K562 (cell line): Measurements from ENCODE around the gene MTMR3. TPM values are rescaled to one million over a fixed set of nuclear protein-coding genes. Genes with fewer than 3 reads are reported as not detected.

ENCODE experiments used
- ARID1B ChIP-seq: fragments of 450-650 bp; IDR thresholded peaks from 2 replicates; pipeline ENCODE4 v1.6.1; 2016; ENCODE audit warnings: antibody characterized with exemption, mild to moderate bottlenecking, inconsistent platforms
- BDP1 ChIP-seq: IDR thresholded peaks from 3 replicates; pipeline ENCODE4 v1.6.1; 2011; ENCODE audit not compliant: insufficient read length, insufficient read depth
- CCNT2 ChIP-seq: IDR thresholded peaks from 2 replicates; pipeline ENCODE4 v1.6.1; 2011; ENCODE audit warnings: borderline replicate concordance, low read depth, mild to moderate bottlenecking, moderate library complexity, mixed read lengths, low read length; ENCODE audit not compliant: insufficient read length; ENCODE audit errors: extremely low read depth
- DIDO1 ChIP-seq: fragments of 450-650 bp; IDR thresholded peaks from 2 replicates; pipeline ENCODE4 v1.6.1; 2016; ENCODE audit warnings: low read depth, missing biosample characterization, missing genetic modification characterization
- FOSL1 ChIP-seq: fragments of 200-800 bp; sonication (Bioruptor generic); conservative IDR thresholded peaks from 2 replicates; pipeline ENCODE4 v1.6.1; 2016; ENCODE audit warnings: missing genetic modification characterization, missing compliant biosample characterization
- HDAC3 ChIP-seq: fragments of 450-650 bp; IDR thresholded peaks from 2 replicates; pipeline ENCODE4 v1.6.1; 2018; ENCODE audit warnings: borderline replicate concordance, mild to moderate bottlenecking, moderate library complexity; ENCODE audit not compliant: partially characterized antibody
- KAT7 ChIP-seq: sonication (generic); formaldehyde crosslinking; IDR thresholded peaks from 2 replicates; pipeline ENCODE4 v1.8.0; 2022; ENCODE audit warnings: missing genetic modification reagents, mild to moderate bottlenecking, borderline replicate concordance
- MTF1 ChIP-seq: fragments of 250-450 bp; sonication (Bioruptor Pico); IDR thresholded peaks from 2 replicates; pipeline ENCODE4 v1.9.0; 2021; ENCODE audit warnings: moderate library complexity, mild to moderate bottlenecking, inconsistent platforms, borderline replicate concordance
- ZBED1 ChIP-seq: IDR thresholded peaks from 2 replicates; pipeline ENCODE4 v1.6.1; 2014
- ZNF407 ChIP-seq: fragments of 450-650 bp; IDR thresholded peaks from 2 replicates; pipeline ENCODE4 v1.6.1; 2016; ENCODE audit warnings: low read depth
- polyA plus RNA-seq, 8 experiments: library from polyadenylated mRNA; depleted of rRNA in 4 of 8; stranded (reverse) in 5 of 8; unstranded in 3 of 8; fragments of >200 nt; fragmentation: Nextera tagmentation in 2 of 8; fragmentation: Illumina TruSeq in 1 of 8; extraction: Ambion mirVana in 2 of 8; extraction: Trizol in 1 of 8; gene quantifications; 2 replicates each; pipeline versions ENCODE4 v1.2.1 to v1.2.3, GENCODE V29; 2011 to 2014; ENCODE audit warnings: inconsistent platforms in 1 of 8, missing spikeins in 1 of 8
- total RNA-seq, 7 experiments: library from RNA; depleted of rRNA in 6 of 7; stranded (reverse); fragments of >200 nt in 6 of 7; fragmentation: Illumina TruSeq in 2 of 7; extraction: Trizol in 2 of 7; gene quantifications; 2 replicates each; pipeline versions ENCODE4 v1.2.1 to v1.2.3, GENCODE V29; 2011 to 2021; ENCODE audit warnings: low replicate concordance in 1 of 7
- TF ChIP-seq, protein P1 (sequence below): sonication (generic); formaldehyde crosslinking; IDR thresholded peaks from 2 replicates; pipeline ENCODE4 v1.8.1; 2023; ENCODE audit warnings: mild to moderate bottlenecking, missing genetic modification reagents
- TF ChIP-seq, protein P2 (sequence below): fragments of 250-450 bp; sonication (Bioruptor Pico); IDR thresholded peaks from 2 replicates; pipeline ENCODE4 v1.8.0; 2021; ENCODE audit warnings: borderline replicate concordance, mild to moderate bottlenecking, moderate library complexity; ENCODE audit not compliant: poor library complexity, severe bottlenecking
- TF ChIP-seq, protein P3 (sequence below): fragments of 250-450 bp; sonication (Bioruptor Pico); IDR thresholded peaks from 2 replicates; pipeline ENCODE4 v1.8.0; 2022; ENCODE audit warnings: inconsistent platforms
- TF ChIP-seq, protein P4 (sequence below): fragments of 450-650 bp; IDR thresholded peaks from 2 replicates; pipeline ENCODE4 v1.7.0; 2016; ENCODE audit warnings: borderline replicate concordance

The MTMR3 gene
- total and polyA plus RNA-seq, 9 of the 15 experiments (the other 6 are each of a cell fraction or from before 2014, with no cell fraction given) = 1.6 to 13.7 (median 7.9) TPM

DNA sequence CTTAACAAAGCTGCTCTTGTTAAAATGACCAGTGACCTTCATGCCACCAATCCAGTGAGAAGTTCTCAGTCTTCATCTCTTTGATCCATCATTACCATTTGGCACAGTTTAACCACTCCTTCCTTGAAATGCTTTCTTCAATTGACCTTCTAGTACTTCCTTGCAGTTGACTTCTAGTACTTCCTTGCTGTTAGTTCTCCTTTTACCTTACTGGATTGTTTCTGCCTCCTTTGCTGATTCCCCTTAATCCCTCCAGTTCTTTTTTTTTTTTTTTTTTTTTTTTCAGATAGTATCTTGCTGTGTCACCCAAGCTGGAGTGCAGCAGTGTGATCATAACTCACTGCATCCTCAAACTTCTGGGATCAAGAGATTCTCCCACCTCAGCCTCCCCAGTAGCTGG, 131.3 kb downstream of the MTMR3 start (continued):
- TF ChIP-seq ZNF407 (no peak), FOSL1 (tag) (0 out of 2 replicates have a peak, but pooled peaks have one; percentile 21), ZBED1 (no peak), KAT7 (CRISPR knock-in tag) (no peak), MTF1 (CRISPR knock-in tag) (no peak), CCNT2 (no peak), ARID1B (peak; percentile 61), DIDO1 (no peak), BDP1 (no peak), HDAC3 (no peak)
- TF ChIP-seq, protein P1, sequence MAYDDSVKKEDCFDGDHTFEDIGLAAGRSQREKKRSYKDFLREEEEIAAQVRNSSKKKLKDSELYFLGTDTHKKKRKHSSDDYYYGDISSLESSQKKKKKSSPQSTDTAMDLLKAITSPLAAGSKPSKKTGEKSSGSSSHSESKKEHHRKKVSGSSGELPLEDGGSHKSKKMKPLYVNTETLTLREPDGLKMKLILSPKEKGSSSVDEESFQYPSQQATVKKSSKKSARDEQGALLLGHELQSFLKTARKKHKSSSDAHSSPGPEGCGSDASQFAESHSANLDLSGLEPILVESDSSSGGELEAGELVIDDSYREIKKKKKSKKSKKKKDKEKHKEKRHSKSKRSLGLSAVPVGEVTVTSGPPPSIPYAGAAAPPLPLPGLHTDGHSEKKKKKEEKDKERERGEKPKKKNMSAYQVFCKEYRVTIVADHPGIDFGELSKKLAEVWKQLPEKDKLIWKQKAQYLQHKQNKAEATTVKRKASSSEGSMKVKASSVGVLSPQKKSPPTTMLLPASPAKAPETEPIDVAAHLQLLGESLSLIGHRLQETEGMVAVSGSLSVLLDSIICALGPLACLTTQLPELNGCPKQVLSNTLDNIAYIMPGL (CRISPR knock-in tag) = no peak
- TF ChIP-seq, protein P2, sequence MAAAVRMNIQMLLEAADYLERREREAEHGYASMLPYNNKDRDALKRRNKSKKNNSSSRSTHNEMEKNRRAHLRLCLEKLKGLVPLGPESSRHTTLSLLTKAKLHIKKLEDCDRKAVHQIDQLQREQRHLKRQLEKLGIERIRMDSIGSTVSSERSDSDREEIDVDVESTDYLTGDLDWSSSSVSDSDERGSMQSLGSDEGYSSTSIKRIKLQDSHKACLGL (CRISPR knock-in tag) = no peak
- TF ChIP-seq, protein P3, sequence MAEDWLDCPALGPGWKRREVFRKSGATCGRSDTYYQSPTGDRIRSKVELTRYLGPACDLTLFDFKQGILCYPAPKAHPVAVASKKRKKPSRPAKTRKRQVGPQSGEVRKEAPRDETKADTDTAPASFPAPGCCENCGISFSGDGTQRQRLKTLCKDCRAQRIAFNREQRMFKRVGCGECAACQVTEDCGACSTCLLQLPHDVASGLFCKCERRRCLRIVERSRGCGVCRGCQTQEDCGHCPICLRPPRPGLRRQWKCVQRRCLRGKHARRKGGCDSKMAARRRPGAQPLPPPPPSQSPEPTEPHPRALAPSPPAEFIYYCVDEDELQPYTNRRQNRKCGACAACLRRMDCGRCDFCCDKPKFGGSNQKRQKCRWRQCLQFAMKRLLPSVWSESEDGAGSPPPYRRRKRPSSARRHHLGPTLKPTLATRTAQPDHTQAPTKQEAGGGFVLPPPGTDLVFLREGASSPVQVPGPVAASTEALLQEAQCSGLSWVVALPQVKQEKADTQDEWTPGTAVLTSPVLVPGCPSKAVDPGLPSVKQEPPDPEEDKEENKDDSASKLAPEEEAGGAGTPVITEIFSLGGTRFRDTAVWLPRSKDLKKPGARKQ (CRISPR knock-in tag) = no peak
- TF ChIP-seq, protein P4, sequence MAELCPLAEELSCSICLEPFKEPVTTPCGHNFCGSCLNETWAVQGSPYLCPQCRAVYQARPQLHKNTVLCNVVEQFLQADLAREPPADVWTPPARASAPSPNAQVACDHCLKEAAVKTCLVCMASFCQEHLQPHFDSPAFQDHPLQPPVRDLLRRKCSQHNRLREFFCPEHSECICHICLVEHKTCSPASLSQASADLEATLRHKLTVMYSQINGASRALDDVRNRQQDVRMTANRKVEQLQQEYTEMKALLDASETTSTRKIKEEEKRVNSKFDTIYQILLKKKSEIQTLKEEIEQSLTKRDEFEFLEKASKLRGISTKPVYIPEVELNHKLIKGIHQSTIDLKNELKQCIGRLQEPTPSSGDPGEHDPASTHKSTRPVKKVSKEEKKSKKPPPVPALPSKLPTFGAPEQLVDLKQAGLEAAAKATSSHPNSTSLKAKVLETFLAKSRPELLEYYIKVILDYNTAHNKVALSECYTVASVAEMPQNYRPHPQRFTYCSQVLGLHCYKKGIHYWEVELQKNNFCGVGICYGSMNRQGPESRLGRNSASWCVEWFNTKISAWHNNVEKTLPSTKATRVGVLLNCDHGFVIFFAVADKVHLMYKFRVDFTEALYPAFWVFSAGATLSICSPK = no peak
